ENCODE data around the gene CCDC88C. TPM values are rescaled to one million over a fixed set of nuclear protein-coding genes. Genes with fewer than 3 reads are reported as not detected.

CCDC88C gene
- total RNA-seq, 1 donor from 2014 or later, result 12.4 TPM

DNA sequence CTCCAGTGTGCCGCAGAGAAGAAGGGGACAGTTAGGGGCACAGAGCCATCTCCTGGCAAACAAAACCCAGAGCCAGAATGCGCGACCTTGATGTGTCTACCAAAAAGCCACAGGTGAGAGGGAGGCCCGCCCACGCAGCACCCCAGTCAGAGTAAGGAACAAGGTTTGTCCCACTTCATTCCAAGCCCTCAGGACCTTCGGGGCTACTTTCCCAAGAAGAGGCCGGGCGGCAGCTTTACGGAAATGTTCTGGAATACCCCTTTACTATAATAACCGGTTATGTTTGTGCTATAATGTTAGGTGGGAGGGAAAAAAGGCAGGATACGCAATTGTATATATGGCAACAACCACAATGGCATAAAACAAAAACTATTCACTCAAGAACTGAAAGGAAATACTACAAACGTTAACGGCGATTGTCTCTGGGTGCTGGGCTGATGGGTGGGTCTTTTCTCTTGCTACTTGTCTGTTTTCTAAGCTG lies 12.3 kb downstream of the CCDC88C start:
- Histone ChIP-seq H3K4me2 (ENCODE audit: low read length) (no peak overlapping the region), H3K9ac (ENCODE audit: low read length) (no peak overlapping the region), H3K36me3 (ENCODE audit: insufficient read depth, low read length) (no peaks in the 10 kb centered on the region), H3K9me3 (ENCODE audit: insufficient read depth, low read depth, low read length) (no peaks in the 10 kb centered on the region), H3K79me2 (ENCODE audit: insufficient read depth, low read length) (no peaks in the 10 kb centered on the region), H2AFZ (ENCODE audit: low read depth, low read length) (no peak overlapping the region), H4K20me1 (ENCODE audit: insufficient read depth, low read length) (no peaks in the 10 kb centered on the region), H3K27me3 (ENCODE audit: insufficient read depth, low read length) (peaks cover 3% of the 10 kb centered on the region), H3K27ac (ENCODE audit: low read depth, low read length) (no peak overlapping the region), H3K4me1 (ENCODE audit: insufficient read depth, low read length) (no peaks in the 10 kb centered on the region), H3K4me3 (ENCODE audit: insufficient read depth, low read depth, low read length) (no peak overlapping the region)
- peaks cover 3% of the 10 kb centered on the region for H3K4me1 Mint-ChIP-seq (ENCODE audit: low read depth, unreplicated experiment)
- no peak overlapping the region for H3K4me3 Mint-ChIP-seq (ENCODE audit: unreplicated experiment)
- H3K36me3 Mint-ChIP-seq (ENCODE audit: low read depth, unreplicated experiment), result peaks cover 12% of the 10 kb centered on the region
- TF ChIP-seq EZH2 (IDR thresholded peaks at IDR 0.05; ENCODE audit: insufficient read depth, low read length), result no peak
- TF ChIP-seq, protein P1, sequence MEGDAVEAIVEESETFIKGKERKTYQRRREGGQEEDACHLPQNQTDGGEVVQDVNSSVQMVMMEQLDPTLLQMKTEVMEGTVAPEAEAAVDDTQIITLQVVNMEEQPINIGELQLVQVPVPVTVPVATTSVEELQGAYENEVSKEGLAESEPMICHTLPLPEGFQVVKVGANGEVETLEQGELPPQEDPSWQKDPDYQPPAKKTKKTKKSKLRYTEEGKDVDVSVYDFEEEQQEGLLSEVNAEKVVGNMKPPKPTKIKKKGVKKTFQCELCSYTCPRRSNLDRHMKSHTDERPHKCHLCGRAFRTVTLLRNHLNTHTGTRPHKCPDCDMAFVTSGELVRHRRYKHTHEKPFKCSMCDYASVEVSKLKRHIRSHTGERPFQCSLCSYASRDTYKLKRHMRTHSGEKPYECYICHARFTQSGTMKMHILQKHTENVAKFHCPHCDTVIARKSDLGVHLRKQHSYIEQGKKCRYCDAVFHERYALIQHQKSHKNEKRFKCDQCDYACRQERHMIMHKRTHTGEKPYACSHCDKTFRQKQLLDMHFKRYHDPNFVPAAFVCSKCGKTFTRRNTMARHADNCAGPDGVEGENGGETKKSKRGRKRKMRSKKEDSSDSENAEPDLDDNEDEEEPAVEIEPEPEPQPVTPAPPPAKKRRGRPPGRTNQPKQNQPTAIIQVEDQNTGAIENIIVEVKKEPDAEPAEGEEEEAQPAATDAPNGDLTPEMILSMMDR (IDR thresholded peaks at IDR 0.05; ENCODE audit: insufficient read depth, low read depth, low read length), result no peak
- DNase-seq (ENCODE audit: low read depth) (no peak), FAIRE-seq (no peak)
- no peaks in the 10 kb centered on the region for H3K9me3 Mint-ChIP-seq (ENCODE audit: unreplicated experiment)
- peaks cover 3% of the 10 kb centered on the region for H3K27me3 Mint-ChIP-seq (ENCODE audit: low read depth, unreplicated experiment)
- no peak overlapping the region for H3K27ac Mint-ChIP-seq (ENCODE audit: unreplicated experiment)

DNA sequence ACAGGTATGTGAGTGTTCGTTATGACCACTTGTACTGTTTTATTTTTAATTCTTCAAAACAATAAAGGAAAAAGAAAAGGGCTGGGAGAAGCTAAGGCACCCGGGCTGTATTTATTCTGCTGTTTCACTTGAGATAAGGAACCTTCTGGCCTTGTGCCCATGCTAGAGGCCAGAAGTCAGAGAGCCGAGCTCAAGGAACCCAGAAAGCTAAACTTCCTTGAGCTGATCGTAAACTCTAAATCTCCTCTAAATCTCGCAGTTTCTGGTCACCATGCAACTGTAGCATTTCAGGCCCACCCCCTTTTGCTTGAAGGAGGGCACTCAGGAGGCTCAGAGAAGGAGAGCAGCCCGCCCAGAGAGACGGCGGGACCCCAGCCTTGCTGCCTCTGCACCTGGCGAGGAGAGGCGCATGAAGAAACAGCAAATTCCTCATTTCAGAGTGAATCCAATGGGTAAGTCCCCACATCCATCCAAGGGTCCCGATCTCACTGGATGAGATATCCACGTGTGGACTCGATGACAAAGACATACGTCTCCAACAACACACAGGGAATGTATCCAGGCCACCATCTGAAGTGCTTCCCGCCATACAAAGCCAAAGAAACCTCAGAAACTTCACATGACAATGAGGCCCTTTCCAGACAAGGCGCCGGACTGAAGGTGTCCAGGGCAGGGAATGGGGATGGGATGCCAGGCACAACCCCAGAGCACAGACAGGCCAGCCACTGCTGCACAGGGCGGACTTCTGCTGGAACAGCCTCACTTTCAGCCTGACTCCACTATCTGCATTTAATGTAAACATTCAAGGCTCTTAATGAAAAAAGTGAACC lies 14.6 kb downstream of the CCDC88C start:
- Histone ChIP-seq H3K4me2 (ENCODE audit: low read length) (no peak overlapping the region), H3K9ac (ENCODE audit: low read length) (no peak overlapping the region), H3K79me2 (ENCODE audit: insufficient read depth, low read length) (no peaks in the 10 kb centered on the region), H3K27ac (ENCODE audit: low read depth, low read length) (no peak overlapping the region), H3K4me1 (ENCODE audit: insufficient read depth, low read length) (no peaks in the 10 kb centered on the region), H3K9me3 (ENCODE audit: insufficient read depth, low read depth, low read length) (no peaks in the 10 kb centered on the region), H3K36me3 (ENCODE audit: insufficient read depth, low read length) (no peaks in the 10 kb centered on the region), H3K27me3 (ENCODE audit: insufficient read depth, low read length) (no peaks in the 10 kb centered on the region), H2AFZ (ENCODE audit: low read depth, low read length) (no peak overlapping the region), H4K20me1 (ENCODE audit: insufficient read depth, low read length) (no peaks in the 10 kb centered on the region), H3K4me3 (ENCODE audit: insufficient read depth, low read depth, low read length) (no peak overlapping the region)
- DNase-seq (ENCODE audit: low read depth) (no peak), FAIRE-seq (no peak)
- Mint-ChIP-seq H3K4me3 (ENCODE audit: unreplicated experiment) (no peak overlapping the region), H3K9me3 (ENCODE audit: unreplicated experiment) (no peaks in the 10 kb centered on the region), H3K4me1 (ENCODE audit: low read depth, unreplicated experiment) (peaks cover 3% of the 10 kb centered on the region), H3K36me3 (ENCODE audit: low read depth, unreplicated experiment) (peaks cover 9% of the 10 kb centered on the region), H3K27ac (ENCODE audit: unreplicated experiment) (no peak overlapping the region), H3K27me3 (ENCODE audit: low read depth, unreplicated experiment) (peaks cover 2% of the 10 kb centered on the region)
- TF ChIP-seq, protein P1 (IDR thresholded peaks at IDR 0.05; ENCODE audit: insufficient read depth, low read depth, low read length), result no peak
- no peak for TF ChIP-seq EZH2 (IDR thresholded peaks at IDR 0.05; ENCODE audit: insufficient read depth, low read length)

DNA sequence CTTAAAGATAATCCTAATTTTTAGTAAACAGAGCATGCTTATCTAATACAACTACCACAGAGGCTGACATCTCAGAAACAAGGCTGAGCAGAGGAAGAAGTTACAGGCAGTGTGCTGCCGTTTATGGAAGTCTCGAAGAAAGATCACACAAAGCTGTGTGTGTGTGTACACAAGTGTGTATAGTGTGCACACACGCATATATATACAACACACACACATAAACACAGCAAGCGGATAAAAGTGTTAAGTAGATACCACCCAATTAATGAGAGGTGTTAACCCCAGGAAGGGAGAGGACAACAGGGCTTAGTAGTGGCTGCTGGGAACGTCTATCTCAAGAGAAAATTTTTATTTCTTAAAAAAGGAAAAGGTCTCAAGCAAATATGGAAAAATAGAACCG lies 15.3 kb downstream of the CCDC88C start:
- H3K4me2 ChIP-seq (ENCODE audit: low read length), result no peak overlapping the region
- H3K9me3 Mint-ChIP-seq (ENCODE audit: unreplicated experiment), result no peaks in the 10 kb centered on the region
- H4K20me1 ChIP-seq (ENCODE audit: insufficient read depth, low read length), result no peaks in the 10 kb centered on the region
- H3K27ac Mint-ChIP-seq (ENCODE audit: unreplicated experiment), result no peak overlapping the region
- H3K79me2 ChIP-seq (ENCODE audit: insufficient read depth, low read length), result no peaks in the 10 kb centered on the region
- no peaks in the 10 kb centered on the region for H3K36me3 ChIP-seq (ENCODE audit: insufficient read depth, low read length)
- H3K9me3 ChIP-seq (ENCODE audit: insufficient read depth, low read depth, low read length), result no peaks in the 10 kb centered on the region
- peaks cover 6% of the 10 kb centered on the region for H3K36me3 Mint-ChIP-seq (ENCODE audit: low read depth, unreplicated experiment)
- H3K27me3 Mint-ChIP-seq (ENCODE audit: low read depth, unreplicated experiment), result peaks cover 2% of the 10 kb centered on the region
- no peak for TF ChIP-seq EZH2 (IDR thresholded peaks at IDR 0.05; ENCODE audit: insufficient read depth, low read length)
- TF ChIP-seq, protein P1 (IDR thresholded peaks at IDR 0.05; ENCODE audit: insufficient read depth, low read depth, low read length), result no peak
- no peak overlapping the region for H3K9ac ChIP-seq (ENCODE audit: low read length)
- no peak overlapping the region for H3K27ac ChIP-seq (ENCODE audit: low read depth, low read length)
- DNase-seq (ENCODE audit: low read depth) (no peak), FAIRE-seq (no peak)
- no peak overlapping the region for H3K4me3 Mint-ChIP-seq (ENCODE audit: unreplicated experiment)
- no peaks in the 10 kb centered on the region for H3K4me1 ChIP-seq (ENCODE audit: insufficient read depth, low read length)
- H2AFZ ChIP-seq (ENCODE audit: low read depth, low read length), result no peak overlapping the region
- peaks cover 4% of the 10 kb centered on the region for H3K4me1 Mint-ChIP-seq (ENCODE audit: low read depth, unreplicated experiment)
- H3K4me3 ChIP-seq (ENCODE audit: insufficient read depth, low read depth, low read length), result no peak overlapping the region
- peaks cover 2% of the 10 kb centered on the region for H3K27me3 ChIP-seq (ENCODE audit: insufficient read depth, low read length)
